Kidney (tissue), 14 donors: ENCODE data around the gene PRDM16. TPM values are rescaled to one million over a fixed set of nuclear protein-coding genes. Genes with fewer than 3 reads are reported as not detected.

ENCODE experiments used
- DNase-seq, 5 donors: peaks; one replicate each; pipeline ENCODE4 v3.0.0-alpha.2; 2013 to 2020
- FAIRE-seq: peaks from 2 replicates; lab custom pipeline; 2012; peaks lifted over from hg19 to GRCh38; lab: Jason Lieb, UNC
- H3K27ac ChIP-seq, 2 donors: one replicate each; pipeline ENCODE4 v1.7.0; 2013; ENCODE audit warnings: low read depth in 2 of 2, low read length in 2 of 2, inconsistent platforms in 1 of 2
- H3K27me3 ChIP-seq: one replicate; pipeline ENCODE4 v1.7.1; 2013; ENCODE audit warnings: low read length, inconsistent platforms; ENCODE audit not compliant: control insufficient read depth, insufficient read depth
- H3K36me3 ChIP-seq, 3 donors: one replicate each; pipeline versions ENCODE4 v1.7.0 to v1.7.1; 2013; ENCODE audit warnings: low read length in 3 of 3, control low read depth in 1 of 3, inconsistent platforms in 1 of 3; ENCODE audit not compliant: insufficient read depth in 3 of 3, control insufficient read depth in 2 of 3
- H3K4me1 ChIP-seq, 3 donors: one replicate each; pipeline versions ENCODE4 v1.7.0 to v1.7.1; 2013; ENCODE audit warnings: low read length in 3 of 3, inconsistent platforms in 1 of 3, low read depth in 1 of 3; ENCODE audit not compliant: control insufficient read depth in 2 of 3, insufficient read depth in 2 of 3
- H3K4me3 ChIP-seq, 3 donors: one replicate each; pipeline versions ENCODE4 v1.7.0 to v1.8.1; 2013; ENCODE audit warnings: low read length in 3 of 3, control low read depth in 1 of 3, inconsistent platforms in 1 of 3
- H3K9ac ChIP-seq, 3 donors: one replicate each; pipeline versions ENCODE4 v1.7.0 to v1.7.1; 2013; ENCODE audit warnings: low read length in 3 of 3, control low read depth in 1 of 3, inconsistent platforms in 1 of 3
- H3K9me3 ChIP-seq, 3 donors: one replicate each; pipeline versions ENCODE4 v1.7.0 to v1.7.1; 2013; ENCODE audit warnings: low read length in 3 of 3, control low read depth in 1 of 3, inconsistent platforms in 1 of 3; ENCODE audit not compliant: control insufficient read depth in 2 of 3, insufficient read depth in 1 of 3
- CTCF ChIP-seq: IDR thresholded peaks from 3 replicates; pipeline ENCODE4 v1.5.1; 2012; ENCODE audit warnings: mild to moderate bottlenecking, moderate library complexity, borderline replicate concordance; ENCODE audit not compliant: insufficient read depth; ENCODE audit errors: extremely low read depth
- intact Hi-C: fragments of 100-400 bp; cut with DNase I; formaldehyde crosslinking; loops from one replicate; pipeline ENCODE4 v1.11.1; 2022
- polyA plus RNA-seq: library from polyadenylated mRNA; stranded (reverse); fragments of 350-450 nt; fragmentation: Illumina TruSeq; extraction: RNeasy Lipid Tissue Mini Kit (QIAGEN cat#74804); gene quantifications from one replicate; pipeline ENCODE4 v1.2.3, GENCODE V29; 2014; ENCODE audit warnings: low read depth, low replicate concordance; ENCODE audit not compliant: insufficient read depth
- total RNA-seq: library from RNA; stranded (reverse); fragmentation: NEBNext Ultra II Directional; extraction: Animal tissue kit (Norgen Biotek cat#: 25700); gene quantifications from one replicate; pipeline ENCODE4 v1.2.1, GENCODE V29; 2021
- donor health status: control.
- donor health status: control.
- donor health status: control.
- donor health status: control.
- donor health status: control.
- donor health status: DM: yes; HTN: yes; CAD: no.
- donor health status: Normal renal cell carcinoma (clear cell type).

The PRDM16 gene
- total and polyA plus RNA-seq, 2 donors from 2014 or later, result 3.0 to 21.9 TPM

- FAIRE-seq (no peak), DNase-seq (no peak)
- H3K27ac ChIP-seq, result no peak overlapping the region
- no peak overlapping the region for H3K9ac ChIP-seq
- intact Hi-C loops, result no loop called here
- H3K4me3 ChIP-seq, result no peak overlapping the region
- peaks cover 0 to 1% (median 0%) of the 10 kb centered on the region in 3 donors for H3K9me3 ChIP-seq
- no peaks in the 10 kb centered on the region for H3K36me3 ChIP-seq
- H3K4me1 ChIP-seq, result peaks cover 4 to 19% (median 5%) of the 10 kb centered on the region in 3 donors
- TF ChIP-seq CTCF, result no peak
- peaks cover 13% of the 10 kb centered on the region for H3K27me3 ChIP-seq
These were observed 246.7 kb downstream of the PRDM16 start for GRCh38 chr1:3315399-3316339.

GRCh38 chr1:3316340-3316943 lies 247.4 kb downstream of the PRDM16 start:
- Histone ChIP-seq H3K4me3 (no peak overlapping the region), H3K36me3 (no peaks in the 10 kb centered on the region), H3K4me1 (peaks cover 4 to 19% (median 5%) of the 10 kb centered on the region in 3 donors), H3K27me3 (peaks cover 12% of the 10 kb centered on the region), H3K9ac (no peak overlapping the region), H3K9me3 (no peaks in the 10 kb centered on the region), H3K27ac (no peak overlapping the region)
- no peak for TF ChIP-seq CTCF
- intact Hi-C loops, result no loop called here
- DNase-seq (no peak), FAIRE-seq (no peak)

GRCh38 chr1:3317456-3317855 lies 248.5 kb downstream of the PRDM16 start:
- peaks cover 5 to 19% (median 8%) of the 10 kb centered on the region in 3 donors for H3K4me1 ChIP-seq
- H3K36me3 ChIP-seq, result no peaks in the 10 kb centered on the region
- intact Hi-C loops, result no loop called here
- no peaks in the 10 kb centered on the region for H3K9me3 ChIP-seq
- no peak overlapping the region for H3K27ac ChIP-seq
- no peak overlapping the region for H3K4me3 ChIP-seq
- DNase-seq (no peak), FAIRE-seq (no peak)
- no peak overlapping the region for H3K9ac ChIP-seq
- peaks cover 15% of the 10 kb centered on the region for H3K27me3 ChIP-seq
- TF ChIP-seq CTCF, result no peak
